Type B pancreatic cell (in vitro differentiated cells): ENCODE results near the gene GRK1. TPM values are rescaled to one million over a fixed set of nuclear protein-coding genes. Genes with fewer than 3 reads are reported as not detected.

Source experiments
- DNase-seq: peaks from one replicate; pipeline ENCODE4 v3.0.0; 2021; ENCODE audit warnings: mixed read lengths; ENCODE audit not compliant: unreplicated experiment; ENCODE audit errors: extremely low spot score
- H3K27ac Mint-ChIP-seq: 2 replicates; pipeline ENCODE4 v1.8.0; 2021; ENCODE audit warnings: mild to moderate bottlenecking, mixed read lengths
- H3K27me3 Mint-ChIP-seq: 2 replicates; pipeline ENCODE4 v1.8.0; 2021; ENCODE audit warnings: mixed read lengths
- H3K36me3 Mint-ChIP-seq: 2 replicates; pipeline ENCODE4 v1.8.0; 2021; ENCODE audit warnings: mixed read lengths
- H3K4me1 Mint-ChIP-seq: one replicate; pipeline ENCODE4 v1.8.0; 2021; ENCODE audit warnings: mixed read lengths; ENCODE audit not compliant: unreplicated experiment
- H3K4me3 Mint-ChIP-seq: 2 replicates; pipeline ENCODE4 v1.8.0; 2021; ENCODE audit warnings: mild to moderate bottlenecking, mixed read lengths
- H3K9me3 Mint-ChIP-seq: 2 replicates; pipeline ENCODE4 v1.8.0; 2021; ENCODE audit warnings: mixed read lengths
- total RNA-seq: library from RNA; stranded (reverse); gene quantifications from 2 replicates; pipeline ENCODE4 v1.2.1, GENCODE V29; 2021; ENCODE audit warnings: low replicate concordance
- TF ChIP-seq, protein P1 (sequence below): fragments of 200-600 bp; sonication (generic); conservative IDR thresholded peaks from 2 replicates; pipeline ENCODE4 v1.5.0; 2021; ENCODE audit warnings: antibody characterized with exemption, mild to moderate bottlenecking

GRK1 gene
- total RNA-seq, 1 donor from 2014 or later = 0.85 TPM

DNA sequence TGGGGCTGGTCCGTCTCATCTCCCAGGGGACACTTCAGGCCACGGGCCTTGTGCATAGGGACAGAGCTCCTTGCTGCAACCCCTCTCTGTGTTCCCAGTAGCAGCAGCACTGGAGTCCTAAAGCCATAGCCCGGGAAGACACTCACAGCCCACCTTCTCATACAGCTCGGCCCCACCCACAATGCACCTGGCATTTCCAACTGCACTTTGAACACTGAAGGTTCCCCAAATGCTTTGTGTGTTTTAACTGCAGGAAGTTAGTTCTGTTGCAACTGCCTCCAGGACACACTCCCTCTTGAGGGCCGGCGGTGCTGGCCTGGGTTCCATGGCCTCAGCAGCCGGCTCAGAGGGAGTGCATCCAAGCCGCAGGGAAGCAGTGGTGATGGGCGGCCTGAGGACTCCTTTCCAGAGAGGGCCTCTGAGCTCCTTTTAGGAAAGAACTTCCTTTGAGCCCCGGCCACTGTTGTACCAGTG is 69.3 kb downstream of the GRK1 start:
- no peaks in the 10 kb centered on the region for H3K36me3 Mint-ChIP-seq
- H3K27me3 Mint-ChIP-seq = no peaks in the 10 kb centered on the region
- no peak overlapping the region for H3K4me3 Mint-ChIP-seq
- TF ChIP-seq, protein P1, sequence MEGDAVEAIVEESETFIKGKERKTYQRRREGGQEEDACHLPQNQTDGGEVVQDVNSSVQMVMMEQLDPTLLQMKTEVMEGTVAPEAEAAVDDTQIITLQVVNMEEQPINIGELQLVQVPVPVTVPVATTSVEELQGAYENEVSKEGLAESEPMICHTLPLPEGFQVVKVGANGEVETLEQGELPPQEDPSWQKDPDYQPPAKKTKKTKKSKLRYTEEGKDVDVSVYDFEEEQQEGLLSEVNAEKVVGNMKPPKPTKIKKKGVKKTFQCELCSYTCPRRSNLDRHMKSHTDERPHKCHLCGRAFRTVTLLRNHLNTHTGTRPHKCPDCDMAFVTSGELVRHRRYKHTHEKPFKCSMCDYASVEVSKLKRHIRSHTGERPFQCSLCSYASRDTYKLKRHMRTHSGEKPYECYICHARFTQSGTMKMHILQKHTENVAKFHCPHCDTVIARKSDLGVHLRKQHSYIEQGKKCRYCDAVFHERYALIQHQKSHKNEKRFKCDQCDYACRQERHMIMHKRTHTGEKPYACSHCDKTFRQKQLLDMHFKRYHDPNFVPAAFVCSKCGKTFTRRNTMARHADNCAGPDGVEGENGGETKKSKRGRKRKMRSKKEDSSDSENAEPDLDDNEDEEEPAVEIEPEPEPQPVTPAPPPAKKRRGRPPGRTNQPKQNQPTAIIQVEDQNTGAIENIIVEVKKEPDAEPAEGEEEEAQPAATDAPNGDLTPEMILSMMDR = no peak
- H3K27ac Mint-ChIP-seq = no peak overlapping the region
- H3K9me3 Mint-ChIP-seq = no peaks in the 10 kb centered on the region
- peaks cover 1% of the 10 kb centered on the region for H3K4me1 Mint-ChIP-seq
- no peak for DNase-seq

DNA sequence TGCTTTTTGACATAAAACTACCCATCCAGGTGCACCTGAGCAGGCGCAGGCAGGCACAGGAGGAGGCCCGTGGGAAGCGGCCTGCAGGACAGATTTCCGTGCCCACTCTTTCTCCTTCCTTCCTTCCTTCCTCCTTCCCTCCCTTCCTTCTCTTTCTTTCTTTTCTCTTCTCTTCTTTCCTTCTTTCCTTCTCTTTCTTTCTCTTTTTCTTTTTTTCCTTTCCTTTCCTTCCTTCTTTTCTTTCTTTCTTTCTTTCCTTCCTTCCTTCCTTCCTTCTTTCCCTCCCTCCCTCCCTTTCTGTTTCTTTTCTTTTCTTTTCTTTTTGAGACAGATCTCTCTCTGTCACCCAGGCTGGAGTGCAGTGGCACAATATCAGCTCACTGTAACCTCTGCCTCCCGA is 70.8 kb downstream of the GRK1 start:
- Mint-ChIP-seq H3K4me3 (no peak overlapping the region), H3K27me3 (no peaks in the 10 kb centered on the region), H3K4me1 (peaks cover 10% of the 10 kb centered on the region), H3K9me3 (no peaks in the 10 kb centered on the region), H3K36me3 (no peaks in the 10 kb centered on the region), H3K27ac (no peak overlapping the region)
- no peak for DNase-seq
- TF ChIP-seq, protein P1 = no peak

DNA sequence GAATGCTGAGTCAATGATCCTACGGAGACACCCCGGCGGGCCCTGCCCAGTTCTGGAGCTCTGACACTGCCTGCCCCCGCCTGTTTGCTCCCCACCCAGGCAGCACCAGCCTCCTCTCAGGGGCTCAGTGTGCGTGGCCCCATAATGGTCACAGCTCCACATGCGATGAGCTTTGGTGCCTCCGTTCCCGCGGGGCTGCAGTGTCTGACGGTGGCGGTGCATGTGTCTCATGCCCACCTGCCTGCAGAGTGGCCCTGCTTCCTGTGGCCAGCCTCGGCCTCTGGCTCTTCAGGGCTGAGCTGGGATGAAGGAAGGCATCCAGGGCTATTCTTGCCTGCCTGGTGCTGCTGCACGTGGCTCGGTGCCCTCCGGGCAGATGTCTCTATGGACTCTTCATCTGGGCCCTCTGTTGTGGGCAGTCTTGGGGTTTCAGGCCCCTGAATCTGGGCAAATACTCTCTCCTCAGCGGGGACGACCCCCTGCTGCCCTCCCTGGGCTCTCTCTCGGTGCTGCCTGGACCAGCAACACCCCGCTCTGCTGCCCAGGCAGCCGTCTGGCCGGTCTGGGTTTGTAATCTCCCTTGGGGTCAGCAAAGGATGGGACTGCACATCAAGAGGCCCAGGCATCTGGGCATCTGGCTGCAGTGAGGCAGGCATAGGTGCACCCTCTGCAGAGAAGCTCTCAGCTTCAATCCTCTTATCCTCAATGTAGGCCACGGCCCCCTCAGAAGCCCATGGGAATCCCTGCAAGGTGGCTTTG is 72.7 kb downstream of the GRK1 start:
- TF ChIP-seq, protein P1 = no peak
- H3K4me1 Mint-ChIP-seq = peaks cover 10% of the 10 kb centered on the region
- H3K27ac Mint-ChIP-seq = no peak overlapping the region
- DNase-seq = no peak
- no peak overlapping the region for H3K4me3 Mint-ChIP-seq
- H3K9me3 Mint-ChIP-seq = no peaks in the 10 kb centered on the region
- H3K36me3 Mint-ChIP-seq = no peaks in the 10 kb centered on the region
- H3K27me3 Mint-ChIP-seq = no peaks in the 10 kb centered on the region

DNA sequence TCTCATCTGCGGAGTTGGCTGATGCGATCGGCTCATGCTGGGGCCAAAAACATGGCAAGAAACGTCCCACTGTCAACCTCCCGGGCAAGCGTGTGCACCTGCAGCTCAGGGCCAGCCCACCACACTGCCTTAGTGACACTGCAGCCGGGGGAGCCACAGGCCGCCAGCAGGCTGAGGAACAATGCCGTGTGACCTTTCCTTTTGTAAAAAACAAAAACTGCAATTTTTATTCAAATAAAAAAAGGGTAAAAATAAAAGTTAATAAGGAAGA is 73.2 kb downstream of the GRK1 start:
- no peak overlapping the region for H3K27ac Mint-ChIP-seq
- TF ChIP-seq, protein P1 = no peak
- H3K9me3 Mint-ChIP-seq = no peaks in the 10 kb centered on the region
- peaks cover 10% of the 10 kb centered on the region for H3K4me1 Mint-ChIP-seq
- no peak for DNase-seq
- H3K36me3 Mint-ChIP-seq = no peaks in the 10 kb centered on the region
- no peaks in the 10 kb centered on the region for H3K27me3 Mint-ChIP-seq
- H3K4me3 Mint-ChIP-seq = no peak overlapping the region

DNA sequence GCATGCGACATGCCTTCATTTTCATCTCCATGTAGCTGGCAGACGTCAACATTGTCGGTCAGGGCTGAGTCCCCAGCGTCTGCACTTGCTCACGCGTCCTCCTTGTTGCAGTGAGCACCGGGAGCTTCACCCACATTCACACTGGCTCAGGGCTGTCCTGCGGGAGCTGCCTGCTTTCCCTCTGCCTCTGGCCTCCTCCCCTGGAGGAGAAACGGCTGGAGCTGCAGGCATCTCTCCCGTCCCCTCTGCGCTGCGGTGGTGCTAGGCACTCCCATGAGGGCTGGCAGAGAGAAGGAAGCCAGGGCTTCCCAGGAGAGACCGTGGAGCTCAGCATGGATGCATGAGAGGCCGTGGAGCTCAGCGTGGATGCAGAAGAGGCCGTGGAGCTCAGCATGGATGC is 73.6 kb downstream of the GRK1 start:
- no peak overlapping the region for H3K4me3 Mint-ChIP-seq
- H3K27ac Mint-ChIP-seq = no peak overlapping the region
- H3K4me1 Mint-ChIP-seq = peaks cover 10% of the 10 kb centered on the region
- no peak for DNase-seq
- no peaks in the 10 kb centered on the region for H3K9me3 Mint-ChIP-seq
- no peaks in the 10 kb centered on the region for H3K27me3 Mint-ChIP-seq
- TF ChIP-seq, protein P1 = no peak
- H3K36me3 Mint-ChIP-seq = no peaks in the 10 kb centered on the region
